HepG2 (cell line): ENCODE data around the gene SAPCD2. TPM values are rescaled to one million over a fixed set of nuclear protein-coding genes. Genes with fewer than 3 reads are reported as not detected.

Experiments used
- ATAC-seq: fragments of 200-7000 bp; cut with Tn5 transposase; 3 replicates; pipeline ENCODE4 v1.9.1; 2020; ENCODE audit warnings: mild to moderate bottlenecking, moderate library complexity
- BruUV-seq: library from RNA; stranded (reverse); fragments of 400-500 nt; replicated peaks from 2 replicates; lab custom pipeline; 2021; lab: Mats Ljungman, UMichigan
- CTCF ChIA-PET: fragments of 300-600 bp; formaldehyde crosslinking; extraction: SDS; loops from one replicate; lab custom pipeline; 2021; ENCODE audit warnings: low total read pairs, inconsistent platforms, low intra/inter-chr PET ratio; lab: Yijun Ruan, JAX
- POLR2A ChIA-PET: fragments of 350-600 bp; sonication (Branson Sonifier 250); formaldehyde crosslinking; loops from one replicate; lab custom pipeline; 2020; ENCODE audit warnings: antibody characterized with exemption, inconsistent platforms; lab: Yijun Ruan, JAX
- DNase-seq: peaks from one replicate; pipeline ENCODE4 v3.0.0-alpha.2; 2015; ENCODE audit warnings: low spot score
- FAIRE-seq: peaks from 3 replicates; lab custom pipeline; 2011; peaks lifted over from hg19 to GRCh38; lab: Jason Lieb, UNC
- H2AFZ ChIP-seq: one replicate; pipeline ENCODE4 v1.6.1; 2011; ENCODE audit warnings: low read length, inconsistent platforms
- H3K27ac ChIP-seq: fragments of 300-600 bp; 3 replicates; pipeline ENCODE4 v1.8.0; 2011; ENCODE audit warnings: mixed run types, mild to moderate bottlenecking, mixed read lengths, low read length, inconsistent platforms; ENCODE audit not compliant: insufficient read depth; ENCODE audit errors: extremely low read length
- H3K27me3 ChIP-seq, 2 experiments: fragments of 200-600 bp in 1 of 2; 2 replicates in 1 of 2; 3 replicates in 1 of 2; pipeline versions ENCODE4 v1.6.0 to v1.8.0; 2011; ENCODE audit warnings: low read length in 2 of 2, mild to moderate bottlenecking in 2 of 2, moderate library complexity in 2 of 2, inconsistent platforms in 1 of 2; ENCODE audit not compliant: insufficient read depth in 2 of 2, control insufficient read depth in 1 of 2
- H3K36me3 ChIP-seq, 2 experiments: fragments of 200-600 bp in 1 of 2; replicated peaks in 1 of 2; 2 replicates in 1 of 2; 3 replicates in 1 of 2; pipeline versions ENCODE4 v1.5.1 to v1.8.0; 2011; ENCODE audit warnings: low read length in 2 of 2, inconsistent platforms in 1 of 2; ENCODE audit not compliant: insufficient read depth in 2 of 2, control insufficient read depth in 1 of 2
- H3K4me1 ChIP-seq: 2 replicates; pipeline ENCODE4 v1.5.1; 2012; ENCODE audit warnings: low read length, inconsistent platforms; ENCODE audit not compliant: insufficient read depth
- H3K4me2 ChIP-seq: 2 replicates; pipeline ENCODE4 v1.6.0; 2011; ENCODE audit warnings: low read depth, low read length, inconsistent platforms
- H3K4me3 ChIP-seq, 3 experiments: fragments of 200-600 bp in 1 of 3; sonication (generic), shearing (Covaris generic) in 1 of 3; replicated peaks in 1 of 3; 2 replicates each; pipeline ENCODE4 v1.5.1; 2011 to 2016; ENCODE audit warnings: low read length in 3 of 3, inconsistent platforms in 2 of 3, low read depth in 2 of 3, mild to moderate bottlenecking in 2 of 3, control low read depth in 1 of 3, mixed read lengths in 1 of 3; ENCODE audit not compliant: insufficient read depth in 1 of 3
- H3K79me2 ChIP-seq: one replicate; pipeline ENCODE4 v1.6.1; 2011; ENCODE audit warnings: low read length, inconsistent platforms; ENCODE audit not compliant: insufficient read depth
- H3K9ac ChIP-seq: 2 replicates; pipeline ENCODE4 v1.6.0; 2011; ENCODE audit warnings: mild to moderate bottlenecking, low read depth, low read length, inconsistent platforms; ENCODE audit not compliant: insufficient read depth
- H3K9me3 ChIP-seq: 2 replicates; pipeline ENCODE4 v1.5.1; 2012; ENCODE audit warnings: mild to moderate bottlenecking, low read length
- H4K20me1 ChIP-seq: 2 replicates; pipeline ENCODE4 v1.6.0; 2011; ENCODE audit warnings: inconsistent platforms, mild to moderate bottlenecking, low read length, moderate library complexity; ENCODE audit not compliant: insufficient read depth
- FOXO1 ChIP-seq: sonication (generic); formaldehyde crosslinking; IDR thresholded peaks from 2 replicates; pipeline ENCODE4 v1.4.0; 2020; ENCODE audit warnings: missing genetic modification reagents
- GPN1 ChIP-seq: sonication (generic); formaldehyde crosslinking; IDR thresholded peaks from 2 replicates; pipeline ENCODE4 v1.5.1; 2020; ENCODE audit warnings: missing genetic modification reagents, borderline replicate concordance
- KDM2A ChIP-seq: sonication (generic); formaldehyde crosslinking; IDR thresholded peaks from 2 replicates; pipeline ENCODE4 v1.4.0; 2020; ENCODE audit warnings: low read depth, missing genetic modification reagents, borderline replicate concordance
- MEIS1 ChIP-seq: sonication (generic); formaldehyde crosslinking; IDR thresholded peaks from 2 replicates; pipeline ENCODE4 v1.9.0; 2021; ENCODE audit warnings: mild to moderate bottlenecking, missing genetic modification reagents, moderate library complexity, borderline replicate concordance
- POLR2A ChIP-seq, 2 experiments: IDR thresholded peaks; 2 replicates each; pipeline ENCODE4 v1.6.1; 2011; ENCODE audit warnings: low read depth in 2 of 2, low read length in 2 of 2, mild to moderate bottlenecking in 1 of 2, moderate library complexity in 1 of 2; ENCODE audit not compliant: insufficient read depth in 1 of 2
- PPARG ChIP-seq: conservative IDR thresholded peaks from 2 replicates; pipeline ENCODE4 v1.6.1; 2016; ENCODE audit warnings: missing biosample characterization, missing genetic modification reagents
- REL ChIP-seq: sonication (generic); formaldehyde crosslinking; conservative IDR thresholded peaks from 2 replicates; pipeline ENCODE4 v1.8.0; 2022; ENCODE audit warnings: mild to moderate bottlenecking, missing genetic modification reagents, moderate library complexity
- ZBTB21 ChIP-seq: sonication (generic); formaldehyde crosslinking; IDR thresholded peaks from 2 replicates; pipeline ENCODE4 v1.4.0; 2020; ENCODE audit warnings: missing genetic modification reagents
- ZGPAT ChIP-seq: IDR thresholded peaks from 2 replicates; pipeline ENCODE4 v1.6.1; 2016; ENCODE audit warnings: mild to moderate bottlenecking
- ZNF564 ChIP-seq: sonication (generic); formaldehyde crosslinking; IDR thresholded peaks from 2 replicates; pipeline ENCODE4 v1.8.1; 2023; ENCODE audit warnings: mild to moderate bottlenecking, missing genetic modification reagents
- WGBS: methylation state at CpG from one replicate; pipeline ENCODE4 v1.1.6; 2017; ENCODE audit warnings: low lambda C conversion rate; 5-methylcytosine and 5-hydroxymethylcytosine counted together
- in situ Hi-C: cut with HindIII; loops from 2 replicates; pipeline ENCODE4 v1.10.0; 2017; ENCODE audit warnings: low pct_unique_long_range_greater_than_20kb; ENCODE audit not compliant: extremely low pct_ligation_motif_present
- intact Hi-C: fragments of 100-400 bp; cut with micrococcal nuclease; formaldehyde crosslinking; loops from one replicate; pipeline ENCODE4 v1.10.0; 2022; ENCODE audit not compliant: unreplicated experiment
- polyA plus RNA-seq, 8 experiments: library from polyadenylated mRNA; depleted of rRNA in 3 of 8; stranded (reverse) in 7 of 8; unstranded in 1 of 8; fragments of >200 nt; fragmentation: Illumina TruSeq in 4 of 8; extraction: Trizol in 4 of 8; gene quantifications; 2 replicates each; pipeline versions ENCODE4 v1.2.1 to v1.2.3, GENCODE V29; 2011 to 2016; ENCODE audit warnings: low read depth in 4 of 8, missing spikeins in 1 of 8, mixed read lengths in 1 of 8; ENCODE audit not compliant: insufficient read depth in 1 of 8
- total RNA-seq, 5 experiments: library from RNA; depleted of rRNA; stranded (reverse); fragments of >200 nt; fragmentation: Illumina TruSeq; extraction: Trizol; gene quantifications; 2 replicates each; pipeline ENCODE4 v1.2.3, GENCODE V29; 2016; ENCODE audit warnings: low read depth in 1 of 5
- TF ChIP-seq, protein P1 (sequence below): sonication (generic); formaldehyde crosslinking; IDR thresholded peaks from 2 replicates; pipeline ENCODE4 v1.5.0; 2020; ENCODE audit warnings: mild to moderate bottlenecking, missing genetic modification reagents
- TF ChIP-seq, protein P2 (sequence below): sonication (generic); formaldehyde crosslinking; IDR thresholded peaks from 2 replicates; pipeline ENCODE4 v1.4.0; 2020; ENCODE audit warnings: missing genetic modification reagents

The SAPCD2 gene
- total and polyA plus RNA-seq, 2 of the 13 experiments (the other 11 are each of a cell fraction or from before 2014, with no cell fraction given) = 21.9 to 42.8 TPM

GRCh38 chr9:137018761-137019559 lies 51.4 kb downstream of the SAPCD2 start (continued):
- TF ChIP-seq ZGPAT (CRISPR knock-in tag) = no peak
- TF ChIP-seq, protein P1, sequence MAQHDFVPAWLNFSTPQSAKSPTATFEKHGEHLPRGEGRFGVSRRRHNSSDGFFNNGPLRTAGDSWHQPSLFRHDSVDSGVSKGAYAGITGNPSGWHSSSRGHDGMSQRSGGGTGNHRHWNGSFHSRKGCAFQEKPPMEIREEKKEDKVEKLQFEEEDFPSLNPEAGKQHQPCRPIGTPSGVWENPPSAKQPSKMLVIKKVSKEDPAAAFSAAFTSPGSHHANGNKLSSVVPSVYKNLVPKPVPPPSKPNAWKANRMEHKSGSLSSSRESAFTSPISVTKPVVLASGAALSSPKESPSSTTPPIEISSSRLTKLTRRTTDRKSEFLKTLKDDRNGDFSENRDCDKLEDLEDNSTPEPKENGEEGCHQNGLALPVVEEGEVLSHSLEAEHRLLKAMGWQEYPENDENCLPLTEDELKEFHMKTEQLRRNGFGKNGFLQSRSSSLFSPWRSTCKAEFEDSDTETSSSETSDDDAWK (CRISPR knock-in tag) = no peak
- TF ChIP-seq ZNF564 (CRISPR knock-in tag) = no peak
- TF ChIP-seq ZBTB21 (CRISPR knock-in tag) = no peak

DNA sequence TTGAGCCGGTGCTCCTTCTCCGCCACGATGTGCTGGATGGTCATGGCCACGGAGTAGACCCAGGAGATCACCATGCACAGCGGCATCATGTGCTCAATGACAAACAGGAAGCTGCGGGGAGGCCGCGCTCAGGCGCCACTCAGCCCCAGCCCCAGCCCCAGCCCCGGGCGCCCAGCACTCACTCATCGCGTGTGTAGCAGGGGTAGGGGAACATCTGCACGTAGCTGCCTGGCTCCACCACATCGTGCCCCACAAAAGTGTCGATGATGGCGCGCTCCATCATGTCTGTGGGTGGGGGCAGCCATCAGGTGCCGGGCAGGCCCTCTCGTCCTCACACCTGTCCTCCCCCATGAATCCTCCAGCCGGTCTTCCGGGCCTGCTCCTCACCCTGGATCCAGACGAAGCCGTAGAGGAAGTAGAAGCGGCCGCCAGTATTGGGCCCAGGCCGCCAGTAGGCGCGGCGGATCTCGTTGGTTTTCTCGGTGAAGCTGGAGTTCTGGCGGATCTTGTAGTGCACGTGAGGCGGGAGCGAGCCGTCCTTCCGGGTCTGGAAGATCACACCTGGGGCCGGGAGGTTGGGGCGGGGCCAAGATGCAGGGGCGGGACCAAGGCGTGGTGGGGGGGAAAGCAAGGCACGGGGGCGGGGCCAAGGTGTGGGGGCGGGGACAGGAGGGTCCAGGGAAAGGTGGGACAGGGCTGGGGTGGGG lies 52.4 kb downstream of the SAPCD2 start:
- Histone ChIP-seq H3K4me2 (no peak overlapping the region), H3K27me3 (no peaks in the 10 kb centered on the region), H3K36me3 (peaks cover 1 to 2% of the 10 kb centered on the region in 2 experiments; a peak in 1 of 5 replicates), H3K79me2 (no peaks in the 10 kb centered on the region), H3K9ac (no peak overlapping the region), H4K20me1 (no peaks in the 10 kb centered on the region), H3K9me3 (no peaks in the 10 kb centered on the region), H3K4me1 (peaks cover 17% of the 10 kb centered on the region), H3K4me3 (no peak overlapping the region), H2AFZ (no peak overlapping the region), H3K27ac (no peak overlapping the region)
- WGBS = 98% methylated on average over 38 of the region's 45 CpGs
- DNase-seq = no peak
- ChIA-PET CTCF (no interaction called here), POLR2A (no interaction called here)
- no TSS peak for BruUV-seq
- FAIRE-seq = no peak
- ATAC-seq = no peak
- in situ Hi-C loops (no loop called here), intact Hi-C loops (no loop called here)
- TF ChIP-seq KDM2A (no peak), MEIS1 (CRISPR knock-in tag) (no peak), FOXO1 (CRISPR knock-in tag) (no peak), POLR2A (IDR thresholded peaks at IDR 0.05; ENCODE audit: insufficient read depth in 1 of 2, low read depth in 2 of 2, low read length in 2 of 2) (no peak), PPARG (CRISPR knock-in tag) (no peak), REL (CRISPR knock-in tag) (no peak), GPN1 (CRISPR knock-in tag) (no peak)
- TF ChIP-seq, protein P2, sequence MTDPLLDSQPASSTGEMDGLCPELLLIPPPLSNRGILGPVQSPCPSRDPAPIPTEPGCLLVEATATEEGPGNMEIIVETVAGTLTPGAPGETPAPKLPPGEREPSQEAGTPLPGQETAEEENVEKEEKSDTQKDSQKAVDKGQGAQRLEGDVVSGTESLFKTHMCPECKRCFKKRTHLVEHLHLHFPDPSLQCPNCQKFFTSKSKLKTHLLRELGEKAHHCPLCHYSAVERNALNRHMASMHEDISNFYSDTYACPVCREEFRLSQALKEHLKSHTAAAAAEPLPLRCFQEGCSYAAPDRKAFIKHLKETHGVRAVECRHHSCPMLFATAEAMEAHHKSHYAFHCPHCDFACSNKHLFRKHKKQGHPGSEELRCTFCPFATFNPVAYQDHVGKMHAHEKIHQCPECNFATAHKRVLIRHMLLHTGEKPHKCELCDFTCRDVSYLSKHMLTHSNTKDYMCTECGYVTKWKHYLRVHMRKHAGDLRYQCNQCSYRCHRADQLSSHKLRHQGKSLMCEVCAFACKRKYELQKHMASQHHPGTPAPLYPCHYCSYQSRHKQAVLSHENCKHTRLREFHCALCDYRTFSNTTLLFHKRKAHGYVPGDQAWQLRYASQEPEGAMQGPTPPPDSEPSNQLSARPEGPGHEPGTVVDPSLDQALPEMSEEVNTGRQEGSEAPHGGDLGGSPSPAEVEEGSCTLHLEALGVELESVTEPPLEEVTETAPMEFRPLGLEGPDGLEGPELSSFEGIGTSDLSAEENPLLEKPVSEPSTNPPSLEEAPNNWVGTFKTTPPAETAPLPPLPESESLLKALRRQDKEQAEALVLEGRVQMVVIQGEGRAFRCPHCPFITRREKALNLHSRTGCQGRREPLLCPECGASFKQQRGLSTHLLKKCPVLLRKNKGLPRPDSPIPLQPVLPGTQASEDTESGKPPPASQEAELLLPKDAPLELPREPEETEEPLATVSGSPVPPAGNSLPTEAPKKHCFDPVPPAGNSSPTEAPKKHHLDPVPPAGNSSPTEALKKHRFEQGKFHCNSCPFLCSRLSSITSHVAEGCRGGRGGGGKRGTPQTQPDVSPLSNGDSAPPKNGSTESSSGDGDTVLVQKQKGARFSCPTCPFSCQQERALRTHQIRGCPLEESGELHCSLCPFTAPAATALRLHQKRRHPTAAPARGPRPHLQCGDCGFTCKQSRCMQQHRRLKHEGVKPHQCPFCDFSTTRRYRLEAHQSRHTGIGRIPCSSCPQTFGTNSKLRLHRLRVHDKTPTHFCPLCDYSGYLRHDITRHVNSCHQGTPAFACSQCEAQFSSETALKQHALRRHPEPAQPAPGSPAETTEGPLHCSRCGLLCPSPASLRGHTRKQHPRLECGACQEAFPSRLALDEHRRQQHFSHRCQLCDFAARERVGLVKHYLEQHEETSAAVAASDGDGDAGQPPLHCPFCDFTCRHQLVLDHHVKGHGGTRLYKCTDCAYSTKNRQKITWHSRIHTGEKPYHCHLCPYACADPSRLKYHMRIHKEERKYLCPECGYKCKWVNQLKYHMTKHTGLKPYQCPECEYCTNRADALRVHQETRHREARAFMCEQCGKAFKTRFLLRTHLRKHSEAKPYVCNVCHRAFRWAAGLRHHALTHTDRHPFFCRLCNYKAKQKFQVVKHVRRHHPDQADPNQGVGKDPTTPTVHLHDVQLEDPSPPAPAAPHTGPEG (CRISPR knock-in tag) = no peak
